VCaP (cell line): ENCODE results near the gene XRCC3.

Source experiments
- H3K27ac ChIP-seq: fragments of 450-650 bp; 2 replicates; pipeline ENCODE4 v1.5.1; 2017
- TF ChIP-seq, protein P1 (sequence below): fragments of 450-650 bp; conservative IDR thresholded peaks from 2 replicates; pipeline ENCODE4 v1.5.1; 2017; ENCODE audit warnings: mild to moderate bottlenecking, moderate library complexity

XRCC3 gene

DNA sequence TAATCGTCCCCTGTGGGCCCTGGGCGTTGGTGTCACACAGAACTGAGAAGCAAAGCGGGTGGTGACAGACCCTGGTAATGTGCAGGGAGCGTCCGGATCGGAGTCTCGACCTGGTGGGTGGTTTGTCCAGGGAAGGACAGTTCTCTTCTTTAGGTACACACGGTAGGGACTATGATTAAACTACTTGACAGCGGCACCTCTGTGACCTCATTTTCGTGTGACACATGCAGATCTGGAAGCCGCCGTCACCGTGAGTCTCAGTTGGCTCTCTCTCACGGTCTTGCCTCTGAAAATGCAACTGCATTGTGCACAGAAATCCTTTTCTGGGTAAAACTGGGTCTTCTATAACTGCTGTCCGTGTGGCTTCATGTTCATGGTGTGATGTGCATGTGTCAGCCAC, 32.1 kb downstream of the XRCC3 start:
- H3K27ac ChIP-seq = no peak overlapping the region
- TF ChIP-seq, protein P1, sequence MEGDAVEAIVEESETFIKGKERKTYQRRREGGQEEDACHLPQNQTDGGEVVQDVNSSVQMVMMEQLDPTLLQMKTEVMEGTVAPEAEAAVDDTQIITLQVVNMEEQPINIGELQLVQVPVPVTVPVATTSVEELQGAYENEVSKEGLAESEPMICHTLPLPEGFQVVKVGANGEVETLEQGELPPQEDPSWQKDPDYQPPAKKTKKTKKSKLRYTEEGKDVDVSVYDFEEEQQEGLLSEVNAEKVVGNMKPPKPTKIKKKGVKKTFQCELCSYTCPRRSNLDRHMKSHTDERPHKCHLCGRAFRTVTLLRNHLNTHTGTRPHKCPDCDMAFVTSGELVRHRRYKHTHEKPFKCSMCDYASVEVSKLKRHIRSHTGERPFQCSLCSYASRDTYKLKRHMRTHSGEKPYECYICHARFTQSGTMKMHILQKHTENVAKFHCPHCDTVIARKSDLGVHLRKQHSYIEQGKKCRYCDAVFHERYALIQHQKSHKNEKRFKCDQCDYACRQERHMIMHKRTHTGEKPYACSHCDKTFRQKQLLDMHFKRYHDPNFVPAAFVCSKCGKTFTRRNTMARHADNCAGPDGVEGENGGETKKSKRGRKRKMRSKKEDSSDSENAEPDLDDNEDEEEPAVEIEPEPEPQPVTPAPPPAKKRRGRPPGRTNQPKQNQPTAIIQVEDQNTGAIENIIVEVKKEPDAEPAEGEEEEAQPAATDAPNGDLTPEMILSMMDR = no peak

DNA sequence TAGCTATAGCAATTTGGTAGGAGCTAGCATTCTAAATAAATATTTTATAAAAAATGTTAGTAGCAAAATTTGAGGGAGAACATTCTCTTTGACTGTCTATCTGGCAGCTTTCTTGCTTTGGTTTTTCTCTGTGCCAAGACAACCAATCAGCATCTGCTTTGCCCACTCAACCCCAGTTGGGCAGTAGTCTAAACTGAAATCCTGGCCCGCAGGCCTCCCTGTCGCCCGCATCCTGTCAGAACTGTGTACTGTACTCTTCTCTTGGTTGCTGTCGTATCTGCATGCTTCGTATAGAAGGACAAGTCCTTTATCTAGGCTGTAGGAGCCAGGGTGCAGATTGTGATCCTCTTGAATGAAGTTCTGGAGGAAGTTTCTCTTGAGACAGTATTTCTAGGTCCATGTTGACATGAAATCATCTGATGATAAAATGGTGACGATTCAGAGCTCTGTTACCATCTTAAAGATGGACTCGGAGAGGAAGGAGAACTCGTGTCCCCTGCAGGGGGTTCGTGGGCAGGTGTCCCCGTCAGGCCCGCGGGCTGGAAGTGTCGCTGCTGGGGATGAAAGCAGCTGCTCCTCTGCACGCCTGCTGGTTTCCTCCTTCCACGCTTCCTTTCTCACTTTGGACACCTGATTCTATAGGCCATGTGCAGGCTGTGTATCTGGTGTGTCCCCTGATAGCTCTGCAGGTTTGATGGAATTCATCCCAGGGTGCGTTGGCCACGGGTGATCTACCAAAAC, 34.6 kb downstream of the XRCC3 start:
- TF ChIP-seq, protein P1 = no peak
- no peak overlapping the region for H3K27ac ChIP-seq

DNA sequence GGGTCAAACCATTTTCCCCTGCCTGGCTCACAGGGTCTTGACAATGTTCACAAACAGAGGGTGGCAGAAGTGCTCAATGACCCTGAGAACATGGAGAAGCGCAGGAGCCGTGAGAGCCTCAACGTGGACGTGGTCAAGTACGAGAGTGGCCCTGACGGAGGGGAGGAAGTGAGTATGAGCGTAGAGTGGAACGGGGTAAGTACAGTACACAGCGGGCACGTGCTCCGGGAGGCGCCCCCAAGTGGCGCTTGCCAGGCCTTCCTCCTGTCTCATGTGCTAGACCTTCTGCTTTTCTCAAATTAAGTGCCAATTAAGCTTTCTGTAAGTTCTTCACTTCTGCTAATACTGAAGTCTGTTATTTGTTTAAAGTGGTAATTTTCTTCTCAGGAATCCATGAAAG, 35.9 kb downstream of the XRCC3 start:
- no peak overlapping the region for H3K27ac ChIP-seq
- TF ChIP-seq, protein P1 = peak; percentile 72

DNA sequence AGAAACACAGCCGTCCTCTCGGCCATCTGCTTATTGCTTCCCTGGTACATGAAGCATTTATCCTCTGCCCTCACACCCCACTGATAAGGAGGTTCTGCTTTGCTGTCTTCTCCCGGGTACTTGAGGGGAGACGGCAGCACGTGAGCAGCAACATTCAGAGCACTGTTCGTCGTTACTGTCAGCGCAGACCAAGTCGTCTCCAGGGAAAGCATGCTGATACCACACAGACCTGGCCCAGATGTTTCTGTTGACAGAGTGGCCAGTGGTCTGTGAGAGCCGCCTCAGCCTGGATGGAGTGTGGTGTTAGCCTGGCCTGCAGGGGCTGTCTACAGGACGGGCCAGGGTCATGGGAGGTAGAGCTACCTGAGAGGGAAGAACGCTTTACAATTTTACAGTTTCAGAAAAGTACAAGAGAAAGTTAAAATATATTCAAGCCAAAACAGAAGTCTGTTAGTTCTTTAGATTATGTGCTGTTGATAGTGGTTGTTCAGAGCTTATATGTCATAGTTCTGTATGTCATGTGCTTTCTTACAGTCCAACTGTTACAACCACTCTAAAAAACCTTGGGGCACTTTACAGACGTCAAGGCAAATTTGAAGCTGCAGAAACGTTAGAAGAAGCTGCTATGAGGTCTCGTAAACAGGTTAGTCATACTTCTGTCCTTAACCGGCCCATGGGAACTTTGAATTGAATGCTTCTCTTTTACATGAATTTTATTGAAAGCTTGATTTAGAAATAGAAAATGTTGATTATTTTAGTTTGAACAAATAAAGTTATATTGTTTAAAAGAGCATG, 38.2 kb downstream of the XRCC3 start:
- H3K27ac ChIP-seq = no peak overlapping the region
- TF ChIP-seq, protein P1 = no peak

DNA sequence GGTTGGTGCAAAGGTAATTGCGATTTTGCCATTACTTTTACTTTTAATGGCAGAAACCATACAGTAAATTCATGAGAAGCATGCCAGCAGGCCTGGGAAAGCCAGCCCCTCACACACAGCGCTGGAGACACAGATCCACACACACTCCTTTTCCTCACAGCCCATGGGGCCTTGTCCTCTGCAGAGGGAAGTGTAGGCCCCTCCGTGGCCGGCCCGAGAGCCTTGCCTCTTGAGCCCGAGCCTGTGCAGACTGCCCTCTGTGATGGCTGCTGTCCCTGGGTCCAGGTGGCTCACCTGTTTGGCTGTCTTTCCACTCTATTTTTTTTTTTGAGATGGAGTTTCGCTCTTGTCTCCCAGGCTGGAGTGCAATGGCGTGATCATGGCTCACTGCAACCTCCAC, 39.3 kb downstream of the XRCC3 start:
- no peak overlapping the region for H3K27ac ChIP-seq
- TF ChIP-seq, protein P1 = no peak

DNA sequence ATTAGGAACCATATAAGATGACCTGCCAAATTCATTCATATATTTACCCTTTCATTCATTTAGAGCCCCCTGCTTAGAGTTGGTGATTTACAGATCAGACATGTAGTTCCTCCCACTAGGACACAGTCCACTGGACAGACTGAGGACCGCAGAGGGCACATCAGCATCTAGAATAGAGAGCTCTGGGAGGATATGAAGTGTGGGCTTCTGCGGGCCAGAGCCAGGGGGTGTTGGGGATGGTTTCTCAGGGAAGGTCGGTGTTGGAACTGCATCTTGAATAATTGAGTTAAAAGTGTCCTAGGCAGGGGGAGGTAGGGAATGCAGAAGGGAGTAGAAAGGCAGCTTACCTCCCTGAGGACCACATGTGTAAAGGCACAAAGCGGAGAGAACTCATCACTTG, 43.3 kb downstream of the XRCC3 start:
- no peak overlapping the region for H3K27ac ChIP-seq
- TF ChIP-seq, protein P1 = no peak

DNA sequence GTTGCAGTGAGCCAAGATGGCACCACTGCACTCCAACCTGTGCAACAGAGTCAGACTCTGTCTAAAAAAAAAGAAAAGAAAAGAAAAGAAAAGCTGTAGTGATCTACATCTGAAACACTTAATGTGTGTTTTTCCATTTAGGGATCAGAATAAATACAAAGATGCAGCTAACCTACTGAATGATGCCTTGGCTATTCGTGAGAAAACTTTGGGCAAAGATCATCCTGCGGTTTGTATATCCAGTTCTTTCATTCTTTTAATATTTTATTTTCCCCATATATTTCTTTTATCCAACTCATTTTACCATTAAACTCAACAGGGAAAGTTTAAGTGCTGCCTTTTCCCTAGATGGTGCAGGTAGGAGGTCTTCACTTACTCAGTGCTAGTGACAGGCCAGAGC, 45.9 kb downstream of the XRCC3 start:
- TF ChIP-seq, protein P1 = no peak
- H3K27ac ChIP-seq = no peak overlapping the region
